ENCODE measurements around the gene DYNLRB1.

Gene DYNLRB1

DNA sequence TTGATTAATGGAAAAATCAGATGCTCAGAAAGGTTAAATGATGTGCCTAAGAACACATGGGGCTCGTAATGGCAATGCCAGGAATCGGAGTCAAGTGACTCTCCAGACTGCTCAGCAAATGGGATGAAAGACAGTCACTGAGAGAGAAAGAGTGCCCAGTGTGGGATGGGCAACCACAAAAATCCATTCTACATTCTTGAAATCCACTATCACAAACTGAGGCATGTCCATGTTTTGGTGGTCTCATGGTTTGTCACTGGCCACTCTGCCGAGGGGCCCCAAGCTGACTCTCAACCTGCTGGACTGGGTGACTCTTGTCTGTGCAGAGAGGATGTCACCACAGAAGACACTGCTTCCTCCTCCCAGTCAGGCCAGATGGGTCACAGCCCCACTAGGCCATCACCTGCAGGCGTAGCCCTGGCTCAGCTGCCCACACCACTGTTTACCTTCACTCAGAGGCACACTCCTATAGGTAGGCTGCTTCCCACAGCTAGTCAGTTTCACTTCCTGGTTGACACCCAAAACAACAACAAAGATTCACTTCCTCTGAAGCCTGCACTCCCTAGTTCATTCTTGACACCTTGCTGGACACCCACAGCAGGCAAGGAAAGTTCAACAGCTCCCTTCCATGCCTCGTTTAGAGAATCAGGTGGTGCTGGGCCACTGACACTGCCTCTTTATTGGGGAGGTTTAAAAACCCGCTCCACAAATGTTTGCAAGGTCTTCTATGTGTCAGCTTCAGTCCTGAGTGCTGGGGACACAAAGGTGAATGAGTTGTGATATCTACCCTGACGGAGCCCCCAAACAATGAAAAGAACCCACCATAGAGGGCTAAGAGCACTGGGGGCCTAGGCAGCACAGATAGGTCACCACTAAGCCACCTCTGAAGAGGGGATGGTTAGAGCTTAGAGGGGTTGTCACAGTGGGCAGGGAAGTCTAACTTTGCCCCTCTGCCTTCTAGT, 64.0 kb downstream of the DYNLRB1 start:
- peak; percentile 19 for DNase-seq

DNA sequence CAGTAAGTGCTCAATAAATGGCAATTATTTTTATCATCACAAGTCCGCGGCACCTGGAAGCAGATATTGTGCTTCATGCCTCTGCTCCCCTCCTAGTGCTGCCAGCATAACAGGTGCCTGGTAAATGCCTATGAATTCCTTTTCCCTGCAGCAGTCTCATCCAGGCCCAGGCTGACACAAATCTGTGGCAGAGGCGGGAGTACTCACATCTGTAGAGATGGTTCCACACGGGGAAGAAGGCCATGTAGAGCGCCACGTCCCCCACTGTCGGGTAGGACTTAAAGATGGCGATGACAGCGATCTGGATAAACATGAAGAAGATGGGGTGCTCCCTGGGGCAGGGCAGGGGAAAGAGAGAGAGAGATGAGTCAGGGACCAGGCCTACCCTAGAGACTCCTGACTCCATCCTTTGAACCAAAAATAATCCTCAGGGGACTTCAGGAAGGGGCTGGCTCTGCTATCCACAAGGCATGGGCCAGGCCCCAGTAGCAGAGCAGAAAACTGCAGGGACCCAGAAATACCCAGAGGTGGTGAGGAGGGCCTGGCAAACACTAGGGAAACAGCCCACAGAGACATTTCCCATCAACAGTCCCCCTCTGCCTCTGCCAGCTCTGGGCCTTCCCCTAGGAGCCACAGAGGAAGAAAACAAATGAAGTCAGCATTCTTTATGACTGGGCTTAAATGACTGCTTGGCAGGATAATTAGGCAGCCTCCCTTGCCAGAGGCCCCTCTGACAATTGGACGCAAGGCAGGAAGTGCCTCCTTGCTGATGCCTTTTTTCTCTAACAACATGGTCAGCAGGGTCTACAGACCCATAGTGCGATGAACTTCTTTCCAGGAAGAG, 65.3 kb downstream of the DYNLRB1 start:
- DNase-seq: peak; percentile 17

DNA sequence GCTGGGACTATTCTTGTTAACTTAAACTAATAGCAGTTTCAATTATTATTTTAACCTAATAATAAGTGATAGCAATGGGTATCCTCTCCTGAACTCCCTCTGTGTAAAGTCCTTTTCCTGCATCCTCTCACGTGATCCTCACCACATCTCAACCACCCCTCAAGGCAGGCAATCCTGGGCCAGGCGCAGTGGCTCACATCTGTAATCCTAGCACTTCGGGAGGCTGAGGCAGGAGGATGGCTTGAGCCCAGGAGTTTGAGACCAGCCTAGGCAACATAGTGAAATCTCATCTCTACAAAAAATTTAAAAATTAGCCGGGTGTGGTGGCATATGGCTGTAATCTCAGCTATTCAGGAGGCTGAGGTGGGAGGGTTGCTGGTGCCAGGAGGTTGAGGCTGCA, 66.0 kb downstream of the DYNLRB1 start:
- no peak for DNase-seq

DNA sequence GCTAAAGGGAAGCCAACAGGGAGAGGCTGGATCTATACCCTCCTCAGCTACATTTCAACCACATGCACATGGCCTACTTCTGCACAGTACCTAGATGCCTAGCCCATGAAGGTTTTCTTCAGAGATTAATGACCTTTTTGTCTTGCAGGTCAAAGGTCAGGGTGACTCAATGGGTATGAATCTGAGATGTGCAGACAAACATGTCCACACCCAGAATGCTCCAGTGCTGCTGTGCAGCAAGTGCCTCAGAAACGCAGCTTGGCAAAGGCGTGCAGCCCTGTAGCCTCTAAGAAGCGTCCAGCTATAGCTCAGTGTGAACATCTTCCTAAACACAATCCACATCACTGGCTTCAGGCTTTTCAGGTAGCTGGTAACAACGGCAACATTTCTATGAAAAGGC, 66.7 kb downstream of the DYNLRB1 start:
- no peak for DNase-seq

DNA sequence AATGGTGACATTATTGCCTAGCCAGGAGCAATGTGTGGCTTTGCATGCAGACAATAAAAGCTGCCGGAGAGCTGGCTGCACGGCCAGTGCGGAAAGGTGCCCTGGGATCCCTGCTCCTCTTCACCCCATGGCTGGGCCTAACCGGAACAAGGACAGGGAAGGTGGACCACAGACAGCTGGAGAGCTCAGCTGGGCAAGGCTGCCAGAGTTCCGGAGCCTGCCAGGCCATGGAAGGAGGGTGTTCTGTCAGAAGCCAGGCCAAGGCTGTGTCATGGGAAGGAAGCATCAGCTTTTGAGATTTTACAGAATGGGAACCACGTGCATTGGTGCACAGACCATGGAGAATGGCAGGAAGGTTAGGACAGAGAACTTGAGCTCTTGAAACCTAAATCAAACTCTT, 67.3 kb downstream of the DYNLRB1 start:
- no peak for DNase-seq

DNA sequence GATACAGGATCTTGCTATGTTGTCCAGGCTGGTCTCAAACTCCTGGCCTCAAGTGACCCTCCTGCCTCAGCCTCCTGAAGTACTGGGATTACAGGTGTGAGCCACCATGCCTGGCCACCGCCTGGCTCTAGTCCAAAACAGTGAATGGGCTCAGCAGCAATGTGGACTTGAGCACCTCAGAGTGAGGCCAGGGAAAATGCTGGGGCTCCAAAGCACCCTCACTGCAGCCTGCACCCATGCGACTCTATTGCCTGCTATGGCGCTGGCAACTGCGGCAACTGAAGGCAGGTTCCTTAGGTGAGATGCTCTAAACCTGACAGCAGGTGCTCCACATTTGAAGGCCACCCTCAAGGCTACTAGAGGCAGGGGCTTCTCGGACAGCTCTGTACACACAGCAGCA, 68.8 kb downstream of the DYNLRB1 start:
- no peak for DNase-seq

DNA sequence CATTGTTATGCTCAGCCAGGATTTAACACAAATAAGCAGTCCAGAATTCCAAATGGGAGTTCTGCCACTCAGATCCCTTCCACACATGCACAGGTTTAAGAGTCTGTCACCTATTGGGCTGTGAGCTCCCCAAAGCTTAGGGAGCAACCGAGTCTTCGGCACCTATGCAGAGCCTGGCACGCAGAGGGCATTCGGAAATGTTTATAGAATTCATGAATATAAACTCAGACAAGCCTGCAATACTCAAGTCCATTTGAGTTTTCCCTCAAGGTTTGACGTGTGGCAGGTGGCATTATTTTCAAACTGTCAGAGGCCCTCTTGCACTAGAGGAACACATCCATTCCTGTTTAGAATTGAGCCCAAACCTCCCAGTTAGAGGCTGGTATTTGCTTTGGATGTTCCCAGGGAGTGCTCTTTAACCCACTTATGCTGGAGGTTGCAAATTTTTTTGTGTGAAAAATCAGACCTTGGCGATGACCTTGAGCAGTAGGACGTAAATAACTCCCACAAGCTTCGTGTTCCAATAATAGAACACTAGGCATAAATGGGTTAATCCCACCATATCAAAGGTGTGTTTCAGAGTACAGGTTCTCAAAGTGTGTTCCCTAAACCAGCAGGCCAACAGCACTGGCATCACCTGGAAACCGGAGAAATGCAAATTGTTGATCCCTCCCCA, 70.4 kb downstream of the DYNLRB1 start:
- DNase-seq: no peak
